GM12875 (cell line): ENCODE measurements around the gene GPR160.
A peak's percentile ranks its signal among the peaks of the same experiment; 100 is the strongest.

ENCODE experiments used
- H3K4me3 ChIP-seq: one replicate; pipeline ENCODE4 v1.5.1; 2011; ENCODE audit warnings: low read depth, low read length, control low read depth
- TF ChIP-seq, protein P1 (sequence below): IDR thresholded peaks from 2 replicates; pipeline ENCODE4 v1.5.1; 2011; ENCODE audit warnings: low read depth, mild to moderate bottlenecking, control low read depth, inconsistent platforms, low read length, moderate library complexity, borderline replicate concordance; ENCODE audit not compliant: insufficient read depth

Gene GPR160, protein sequence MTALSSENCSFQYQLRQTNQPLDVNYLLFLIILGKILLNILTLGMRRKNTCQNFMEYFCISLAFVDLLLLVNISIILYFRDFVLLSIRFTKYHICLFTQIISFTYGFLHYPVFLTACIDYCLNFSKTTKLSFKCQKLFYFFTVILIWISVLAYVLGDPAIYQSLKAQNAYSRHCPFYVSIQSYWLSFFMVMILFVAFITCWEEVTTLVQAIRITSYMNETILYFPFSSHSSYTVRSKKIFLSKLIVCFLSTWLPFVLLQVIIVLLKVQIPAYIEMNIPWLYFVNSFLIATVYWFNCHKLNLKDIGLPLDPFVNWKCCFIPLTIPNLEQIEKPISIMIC

DNA sequence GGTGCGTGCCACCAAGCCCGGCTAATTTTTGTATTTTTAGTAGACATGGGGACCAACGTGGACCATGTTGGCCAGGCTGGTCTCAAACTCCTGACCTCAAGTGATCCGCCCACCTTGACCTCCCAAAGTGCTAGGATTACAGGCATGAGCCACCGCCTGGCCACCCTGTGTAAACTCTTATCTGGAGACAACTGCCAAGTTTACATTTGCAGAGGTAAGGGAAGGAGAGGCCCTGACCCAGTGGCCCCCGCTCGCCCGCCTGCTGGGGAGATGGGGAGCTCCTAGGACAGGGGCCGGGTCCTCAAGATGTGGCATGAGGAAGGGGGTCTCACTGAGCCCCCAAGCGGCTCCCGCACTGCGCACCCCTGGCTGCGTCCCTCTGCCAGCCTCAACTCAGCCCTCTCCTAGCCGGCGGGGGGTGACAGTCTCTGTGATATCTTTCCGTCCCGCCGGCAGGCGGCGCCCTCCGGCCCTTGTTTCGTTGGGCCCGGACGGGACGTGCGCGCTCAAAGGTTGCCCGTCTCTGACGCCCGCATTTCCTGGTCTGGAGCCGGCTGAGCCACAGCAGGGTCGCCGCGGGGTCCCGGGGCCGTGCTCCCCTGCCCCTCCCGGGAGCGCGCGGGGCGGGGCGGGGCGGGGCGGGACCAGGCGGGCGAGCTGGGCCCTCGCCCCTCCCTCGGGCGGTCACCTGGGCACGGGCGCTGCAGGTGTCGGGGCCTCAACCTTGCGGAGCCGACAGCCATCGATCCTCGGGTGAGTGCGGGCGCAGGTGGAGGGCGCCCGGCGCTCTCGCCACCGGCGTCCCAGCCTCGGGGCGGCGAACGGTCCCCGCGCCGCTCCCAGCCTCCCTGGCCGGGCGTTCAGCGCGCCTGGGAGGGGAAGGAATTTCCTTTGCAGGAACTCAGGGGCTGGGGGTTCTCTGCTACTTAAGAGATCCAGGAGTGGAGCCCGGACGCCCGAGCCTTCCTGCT lies at the start of gene GPR160:
GPR160 (plus strand) TSS at position 533 of the 971 bp plus-strand sequence. CDS start 45,978 bp downstream, outside the sequence.
- H3K4me3 ChIP-seq = peak within 1 kb of the TSS; percentile 87
- TF ChIP-seq, protein P1, sequence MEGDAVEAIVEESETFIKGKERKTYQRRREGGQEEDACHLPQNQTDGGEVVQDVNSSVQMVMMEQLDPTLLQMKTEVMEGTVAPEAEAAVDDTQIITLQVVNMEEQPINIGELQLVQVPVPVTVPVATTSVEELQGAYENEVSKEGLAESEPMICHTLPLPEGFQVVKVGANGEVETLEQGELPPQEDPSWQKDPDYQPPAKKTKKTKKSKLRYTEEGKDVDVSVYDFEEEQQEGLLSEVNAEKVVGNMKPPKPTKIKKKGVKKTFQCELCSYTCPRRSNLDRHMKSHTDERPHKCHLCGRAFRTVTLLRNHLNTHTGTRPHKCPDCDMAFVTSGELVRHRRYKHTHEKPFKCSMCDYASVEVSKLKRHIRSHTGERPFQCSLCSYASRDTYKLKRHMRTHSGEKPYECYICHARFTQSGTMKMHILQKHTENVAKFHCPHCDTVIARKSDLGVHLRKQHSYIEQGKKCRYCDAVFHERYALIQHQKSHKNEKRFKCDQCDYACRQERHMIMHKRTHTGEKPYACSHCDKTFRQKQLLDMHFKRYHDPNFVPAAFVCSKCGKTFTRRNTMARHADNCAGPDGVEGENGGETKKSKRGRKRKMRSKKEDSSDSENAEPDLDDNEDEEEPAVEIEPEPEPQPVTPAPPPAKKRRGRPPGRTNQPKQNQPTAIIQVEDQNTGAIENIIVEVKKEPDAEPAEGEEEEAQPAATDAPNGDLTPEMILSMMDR = peak; percentile 87

DNA sequence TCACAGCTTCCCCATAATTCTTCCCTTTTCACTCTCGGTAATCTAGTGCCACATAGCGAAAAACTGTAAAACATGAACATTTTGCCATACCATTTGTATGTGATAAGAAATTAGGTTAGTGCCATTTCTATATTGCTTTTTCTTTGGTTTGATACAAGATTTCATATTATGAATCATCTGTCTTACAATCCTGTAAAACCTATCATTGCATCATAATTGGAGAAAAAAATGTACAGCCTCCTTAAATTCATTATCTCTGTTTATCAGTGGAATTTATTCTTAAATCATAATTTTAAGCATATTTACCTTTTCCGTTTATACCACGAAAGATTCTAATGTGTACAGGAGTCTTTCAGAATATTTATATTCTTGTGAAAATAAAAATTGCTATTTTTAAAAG lies 47.4 kb upstream of the GPR160 start:
- TF ChIP-seq, protein P1 = no peak
- H3K4me3 ChIP-seq = no peak overlapping the region

DNA sequence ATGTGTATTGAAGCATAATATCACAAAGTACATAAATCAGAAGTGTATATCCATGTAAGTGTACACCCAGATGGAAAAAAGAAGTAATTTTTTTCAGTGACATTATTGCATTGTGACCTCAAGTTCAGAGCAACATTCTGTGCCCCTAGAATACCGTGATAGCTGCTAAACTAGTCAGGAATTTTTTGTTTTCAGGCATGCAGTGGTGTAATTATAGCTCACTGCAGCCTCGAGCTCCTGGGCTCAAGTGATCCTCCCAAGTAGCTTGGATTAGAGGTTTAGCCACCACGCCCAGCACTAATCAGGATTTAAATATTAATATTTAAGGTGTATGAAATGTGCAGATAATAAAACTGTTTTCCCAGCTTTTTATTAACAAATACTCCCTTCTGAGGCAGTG lies 45.6 kb upstream of the GPR160 start:
- TF ChIP-seq, protein P1 = no peak

DNA sequence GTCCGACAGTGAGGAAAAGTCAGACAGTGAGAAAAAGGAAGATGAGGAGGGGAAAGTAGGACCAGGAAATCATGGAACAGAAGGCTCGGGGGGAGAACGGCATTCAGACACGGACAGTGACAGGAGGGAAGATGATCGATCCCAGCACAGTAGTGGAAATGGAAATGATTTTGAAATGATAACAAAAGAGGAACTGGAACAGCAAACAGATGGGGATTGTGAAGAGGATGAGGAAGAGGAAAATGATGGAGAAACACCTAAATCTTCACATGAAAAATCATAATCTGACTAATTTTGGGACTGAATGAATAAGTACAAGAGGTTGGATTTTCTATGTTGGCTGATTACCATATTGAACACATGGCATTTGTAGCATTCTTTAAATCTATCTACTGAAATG lies 45.0 kb upstream of the GPR160 start:
- no peak overlapping the region for H3K4me3 ChIP-seq
- TF ChIP-seq, protein P1 = no peak

More for the DNA sequence above, 45.6 kb upstream of the GPR160 start:
- no peak overlapping the region for H3K4me3 ChIP-seq

DNA sequence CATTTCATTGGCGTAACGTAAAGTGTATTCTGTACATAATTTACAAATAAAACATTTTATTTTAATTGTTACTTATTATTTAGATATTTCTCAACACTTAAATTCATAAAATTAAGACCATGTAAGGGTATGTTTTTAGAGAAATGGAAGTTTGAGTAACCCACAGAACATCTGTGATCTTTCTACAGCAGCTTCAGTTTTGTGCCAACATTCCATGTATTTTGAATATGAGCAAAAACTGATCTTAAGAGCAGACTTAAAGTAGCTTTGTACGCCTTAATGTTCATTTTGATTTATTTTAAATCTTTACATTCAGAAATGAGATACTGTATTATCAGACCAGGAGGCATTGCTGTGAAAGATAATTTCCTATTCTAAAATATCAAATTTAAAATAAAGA lies 44.0 kb upstream of the GPR160 start:
- no peak overlapping the region for H3K4me3 ChIP-seq
- TF ChIP-seq, protein P1 = no peak

DNA sequence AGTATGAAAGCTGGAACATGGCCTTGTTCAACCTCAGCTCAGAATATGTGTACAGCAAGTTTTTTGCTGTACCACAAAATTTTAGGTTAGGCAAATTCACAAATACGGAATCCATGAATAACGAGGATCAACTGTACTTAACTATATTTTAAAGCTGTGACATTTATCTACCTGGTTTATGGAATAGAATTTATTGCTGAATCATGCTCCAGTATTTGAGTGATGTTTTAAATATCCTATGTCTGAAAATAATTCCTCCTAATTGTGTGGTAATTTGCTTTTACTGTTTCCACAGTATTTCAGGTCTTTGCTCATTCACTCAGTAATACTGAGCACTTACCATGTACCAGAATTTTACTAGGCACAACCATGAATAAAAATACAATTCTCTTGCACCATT lies 41.7 kb upstream of the GPR160 start:
- TF ChIP-seq, protein P1 = no peak
- H3K4me3 ChIP-seq = no peak overlapping the region
